NK-92 treated with Interleukin-12 subunit alpha and Interleukin-12 subunit beta, amount 100 ng/mL, for 24 hours (cell line): ENCODE measurements around the gene TATDN3.
A peak's percentile ranks its signal among the peaks of the same experiment; 100 is the strongest.
"Not testable (repeated sequence)": the region's sequence is repeated elsewhere in the genome, so short reads cannot be mapped to it uniquely, and the experiment has no call there.

Source experiments
- DNase-seq: peaks from one replicate; lab custom pipeline; 2025; lab: John Stamatoyannopoulos, UW

The TATDN3 gene

DNA sequence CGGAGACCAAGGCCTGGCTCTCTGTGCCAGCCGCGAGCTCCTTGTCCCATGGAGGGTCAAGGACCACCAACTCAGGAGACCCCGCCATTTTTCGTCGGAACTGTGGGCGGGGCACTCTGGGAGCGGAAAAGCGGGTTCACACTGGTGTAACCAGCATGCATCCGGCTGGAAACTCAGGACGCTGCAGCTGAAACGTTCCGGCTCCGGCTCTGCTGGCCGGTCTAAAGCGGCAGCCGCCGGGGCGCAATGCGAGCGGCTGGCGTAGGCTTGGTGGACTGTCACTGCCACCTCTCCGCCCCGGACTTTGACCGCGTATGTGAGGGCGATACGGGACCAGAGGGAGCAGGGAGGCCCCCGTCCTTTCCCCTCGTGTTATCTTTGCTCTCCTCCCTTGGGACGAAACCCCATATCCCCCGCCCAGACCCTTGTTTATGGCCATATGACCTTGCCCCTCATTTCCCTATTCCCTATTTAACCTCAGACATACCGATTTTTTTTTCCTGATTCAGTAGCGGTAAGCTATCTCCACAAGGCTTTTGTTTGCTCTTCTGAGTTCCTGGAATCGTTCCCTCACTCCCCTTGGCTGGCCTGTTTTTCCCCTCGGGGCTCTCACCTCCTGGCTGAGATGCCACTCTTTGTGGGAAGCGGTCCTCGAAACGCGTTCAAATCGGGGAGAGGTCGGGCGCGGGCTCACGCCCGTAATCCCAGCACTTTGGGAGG, at the start of gene TATDN3, which contains the start of gene NSL1:
TSS of gene TATDN3 (plus strand) at position 219 of the 720 bp plus-strand sequence. CDS start at position 247, 28 bp downstream.
TSS of gene NSL1 (minus strand) at position 102 of the 720 bp plus-strand sequence. CDS start at position 88, 14 bp downstream.
- peak; percentile 76 for DNase-seq

DNA sequence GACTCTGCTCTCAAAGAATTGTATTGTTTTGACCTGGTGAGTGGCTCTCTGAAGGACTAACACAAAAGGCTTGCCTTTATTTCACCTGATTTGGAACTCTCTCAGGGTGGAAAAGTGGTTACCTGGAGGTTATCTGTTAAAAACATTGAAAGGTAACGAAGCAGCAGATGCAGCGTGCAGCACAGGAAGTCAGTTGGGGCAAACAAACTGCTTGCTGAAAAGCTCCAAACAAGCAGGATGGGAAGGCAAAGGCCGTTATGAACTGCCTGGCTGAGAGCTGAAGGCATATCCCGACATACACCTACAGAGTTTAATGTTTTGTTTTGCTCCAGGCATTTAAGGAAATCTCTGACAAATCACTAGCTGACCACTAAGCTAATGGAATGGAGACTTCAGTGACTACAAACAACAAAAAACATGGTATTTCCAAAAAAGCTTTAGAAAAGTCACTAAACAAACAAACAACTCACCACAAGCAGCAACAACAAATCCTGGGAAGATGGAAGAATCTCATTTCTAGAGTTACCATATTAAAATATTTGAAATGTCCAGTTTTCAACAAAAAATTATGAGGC, 47.7 kb upstream of the TATDN3 start:
- no peak for DNase-seq

DNA sequence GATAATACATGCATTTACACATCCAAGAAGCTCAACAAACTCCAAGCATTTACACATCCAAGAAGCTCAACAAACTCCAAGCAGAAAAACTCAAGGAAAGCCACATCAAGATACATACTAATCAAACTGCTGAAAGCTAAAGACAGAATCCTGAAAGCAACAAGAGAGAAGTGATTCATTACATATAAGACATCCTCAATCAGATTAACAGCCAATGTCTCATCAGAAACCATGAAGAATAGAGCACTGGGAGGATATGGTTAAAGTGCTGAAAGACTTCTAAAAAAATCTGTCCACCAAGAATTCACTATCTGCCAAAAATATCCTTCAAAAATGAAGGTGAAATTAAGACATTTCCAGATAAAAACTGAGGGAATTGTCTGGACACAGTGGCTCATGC, 46.4 kb upstream of the TATDN3 start:
- DNase-seq: no peak

- DNase-seq: no peak
Observed at GRCh38 chr1:212746546-212746945, 45.1 kb upstream of the TATDN3 start.

DNA sequence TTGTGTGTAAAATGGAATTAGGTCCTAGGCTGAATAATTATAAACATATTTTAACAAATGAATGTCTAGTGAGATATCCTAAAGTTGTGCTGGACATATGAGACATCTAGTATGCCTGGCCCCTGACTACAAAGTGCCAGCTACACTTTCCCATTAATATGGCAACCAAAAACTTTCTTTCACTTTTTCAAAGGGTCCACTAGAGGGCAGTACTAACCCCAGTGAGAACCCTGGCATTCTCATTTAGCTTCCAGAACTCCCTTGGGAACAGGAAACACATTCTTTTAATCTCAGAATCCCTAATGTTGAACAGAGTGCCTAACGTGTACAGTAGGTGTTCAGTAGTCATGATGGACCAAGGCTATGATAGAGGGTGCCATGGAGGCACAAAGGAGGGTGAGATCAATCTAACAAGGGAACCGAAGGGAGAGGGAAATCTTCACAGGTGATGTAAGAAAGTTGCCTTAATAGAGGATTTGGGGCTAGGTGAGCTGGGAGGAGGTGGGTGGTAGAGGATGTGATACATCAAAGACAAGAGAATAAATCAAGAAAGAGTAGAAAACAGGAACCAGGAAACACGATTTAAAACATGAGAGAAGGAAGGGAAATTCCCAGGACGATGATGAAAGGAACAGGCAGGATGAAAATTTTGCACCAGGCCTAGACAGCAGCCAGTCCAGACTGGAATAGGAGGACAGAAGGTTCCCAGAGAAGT, 41.7 kb upstream of the TATDN3 start:
- no peak for DNase-seq

GRCh38 chr1:212752252-212752933, 39.3 kb upstream of the TATDN3 start:
- no peak for DNase-seq

DNA sequence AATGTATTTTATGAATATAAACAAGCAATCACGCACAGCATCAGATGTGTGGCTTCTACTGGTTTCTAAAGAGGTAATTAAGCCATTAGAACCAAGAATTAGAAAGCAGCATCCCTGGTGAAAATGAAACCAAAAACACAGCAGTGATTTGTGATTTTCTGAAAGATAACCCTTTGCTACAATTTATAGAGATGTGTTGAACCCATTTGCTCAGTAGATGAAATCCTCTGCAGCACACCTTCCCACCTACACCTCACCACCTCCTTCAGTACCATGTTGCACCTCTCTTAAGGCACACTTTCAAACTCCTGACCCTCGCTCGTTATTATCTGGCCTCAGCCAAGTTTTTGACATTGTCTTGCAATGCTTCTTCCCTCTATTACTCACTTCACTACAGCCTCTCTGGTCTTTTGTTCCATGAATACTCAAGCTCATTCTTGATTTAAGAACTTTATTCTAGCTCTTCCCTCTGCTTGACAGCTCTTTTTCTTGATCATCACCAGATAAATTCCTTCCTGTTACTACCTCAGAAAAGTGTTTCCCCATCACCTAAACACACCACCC, 38.7 kb upstream of the TATDN3 start:
- no peak for DNase-seq

- no peak for DNase-seq
Observed at GRCh38 chr1:212753749-212754148, 37.9 kb upstream of the TATDN3 start.

DNA sequence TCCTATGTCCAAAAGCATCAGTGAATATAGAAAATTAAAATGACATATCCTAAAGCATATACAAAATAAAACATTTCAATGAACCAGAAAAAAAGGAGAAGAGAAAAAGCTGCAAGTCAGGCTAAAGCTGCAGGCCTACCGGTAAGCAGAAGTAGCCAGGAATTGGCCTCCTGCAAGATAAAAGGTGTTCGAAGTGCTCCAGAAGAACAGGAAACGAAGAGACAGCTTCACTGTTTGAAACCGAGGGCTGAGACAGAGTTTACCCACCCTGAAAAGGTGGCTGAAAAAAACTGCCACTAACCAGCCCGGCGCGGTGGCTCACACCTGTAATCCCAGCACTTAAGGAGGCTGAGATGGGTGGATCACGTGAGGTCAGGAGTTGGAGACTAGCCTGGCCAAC, 37.5 kb upstream of the TATDN3 start:
- DNase-seq: no peak

- DNase-seq: no peak
Observed at GRCh38 chr1:212754680-212755079, 37.0 kb upstream of the TATDN3 start.

- no peak for DNase-seq
Observed at GRCh38 chr1:212759683-212760082, 32.0 kb upstream of the TATDN3 start.

DNA sequence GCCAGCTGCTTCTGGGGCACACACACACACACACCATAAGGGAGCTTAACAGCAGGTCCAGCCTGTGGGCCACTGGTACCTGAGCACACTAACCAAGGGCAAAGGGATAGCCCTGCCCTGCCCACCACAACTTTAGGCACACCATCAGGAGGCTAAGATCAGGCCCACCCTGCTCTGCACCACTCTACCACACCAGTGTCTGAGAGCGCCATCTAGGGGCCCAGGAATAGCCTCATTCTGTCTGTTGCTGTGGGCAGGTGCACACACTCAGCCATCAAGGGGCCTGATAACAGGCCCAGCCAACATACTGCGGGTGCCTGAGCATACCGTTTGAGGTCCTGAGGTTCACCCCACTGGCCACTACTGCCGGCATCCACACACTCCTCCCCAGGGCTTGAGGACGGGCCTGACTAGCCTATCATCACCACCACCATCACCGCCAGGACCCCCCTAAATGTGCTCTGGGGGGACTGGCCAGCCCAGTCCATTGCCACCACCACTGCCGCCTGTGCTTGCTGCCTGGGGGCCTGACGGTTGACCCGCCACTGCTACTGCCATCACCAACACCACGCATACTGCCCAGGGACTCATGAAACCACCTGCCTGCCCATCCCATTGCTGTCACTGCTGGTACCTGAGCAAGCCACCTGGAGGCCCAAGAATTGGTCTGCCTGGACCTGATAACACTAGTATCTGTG, 31.4 kb upstream of the TATDN3 start:
- peak; percentile 20 for DNase-seq

DNA sequence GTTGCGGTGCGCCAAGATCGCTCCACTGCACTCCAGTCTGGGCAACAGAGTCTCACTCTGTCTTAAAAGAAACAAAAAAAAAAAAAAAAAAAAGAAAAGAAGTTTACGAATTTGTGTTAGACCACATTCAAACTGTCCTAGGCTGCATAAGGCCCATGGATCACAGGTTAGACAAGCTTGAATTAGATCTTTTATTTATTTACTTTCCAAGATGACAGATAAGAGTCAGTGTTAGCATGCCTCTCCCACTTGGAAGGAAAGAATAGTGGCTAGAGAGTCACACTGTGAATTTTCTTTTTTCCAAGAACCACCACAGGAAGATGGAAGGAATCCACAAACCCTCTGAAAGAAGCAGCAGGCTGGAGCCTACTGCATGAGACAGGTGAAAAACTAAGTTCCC, 29.5 kb upstream of the TATDN3 start:
- no peak for DNase-seq

DNA sequence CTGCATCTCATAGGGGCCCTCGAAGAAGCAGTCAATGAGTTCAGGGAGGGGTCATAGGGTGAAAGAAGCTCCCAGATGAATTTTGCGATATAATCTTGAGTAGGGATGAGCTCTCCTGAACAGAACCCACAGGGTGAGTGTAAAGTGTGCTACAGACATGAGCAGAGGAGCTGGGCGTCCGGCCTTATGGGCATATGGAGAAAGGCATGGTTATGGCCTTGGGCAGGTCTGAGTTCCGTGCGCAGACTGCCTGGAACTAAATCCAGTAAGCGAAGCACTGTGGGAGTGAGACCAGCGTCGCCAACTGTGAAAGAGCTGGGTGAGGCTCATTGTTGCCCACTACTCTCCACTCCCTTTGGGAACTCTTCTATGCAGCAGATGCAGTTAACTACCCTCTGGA, 28.9 kb upstream of the TATDN3 start:
- DNase-seq: no peak

GRCh38 chr1:212764718-212765281, 26.9 kb upstream of the TATDN3 start:
- not testable (repeated sequence) for DNase-seq

DNA sequence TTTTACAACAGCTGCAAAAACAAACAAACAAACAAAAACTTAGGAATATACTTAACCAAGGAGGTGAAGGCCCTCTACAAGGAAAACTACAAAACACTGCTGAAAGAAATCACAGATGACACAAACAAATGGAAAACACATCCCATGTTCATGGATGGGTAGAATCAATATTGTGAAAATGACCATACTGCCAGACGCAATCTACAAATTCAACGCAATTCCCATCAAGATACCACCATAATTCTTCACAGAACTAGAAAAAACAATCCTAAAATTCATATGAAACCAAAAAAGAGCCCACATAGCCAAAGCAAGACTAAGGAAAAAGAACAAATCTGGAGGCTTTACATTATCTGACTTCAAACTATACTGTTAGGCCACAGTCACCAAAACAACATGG, 24.9 kb upstream of the TATDN3 start:
- not testable (repeated sequence) for DNase-seq

DNA sequence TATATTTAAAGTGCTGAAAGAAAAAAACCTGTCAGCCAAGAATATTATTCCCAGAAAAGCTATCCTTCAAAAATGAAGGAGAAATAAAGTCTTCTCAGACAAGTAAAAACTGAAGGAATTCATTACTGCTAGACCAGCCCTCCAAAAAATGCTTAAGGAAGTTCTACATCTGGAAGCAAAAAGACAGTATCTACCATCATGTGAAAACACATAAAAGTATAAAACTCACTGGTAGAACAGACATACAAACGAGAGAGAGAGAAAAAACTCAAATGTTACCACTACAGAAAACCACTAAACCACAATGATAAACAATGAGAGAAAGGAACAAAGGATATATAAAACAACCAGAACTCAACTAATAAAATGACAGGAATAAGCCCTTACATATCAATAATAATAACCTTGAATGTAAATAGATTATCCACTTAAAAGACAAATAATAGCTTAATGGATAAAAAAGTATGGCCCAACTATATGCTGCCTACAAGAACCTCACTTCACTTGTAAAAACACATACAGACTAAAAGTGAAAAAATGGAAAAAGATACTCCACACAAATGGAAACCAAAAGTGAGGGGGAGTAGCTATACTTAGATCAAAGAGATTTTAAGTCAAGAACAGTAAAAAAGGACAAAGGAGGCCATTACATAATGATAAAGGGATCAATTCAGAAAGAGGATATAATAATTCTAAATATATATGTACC, 22.1 kb upstream of the TATDN3 start:
- DNase-seq: no peak

DNA sequence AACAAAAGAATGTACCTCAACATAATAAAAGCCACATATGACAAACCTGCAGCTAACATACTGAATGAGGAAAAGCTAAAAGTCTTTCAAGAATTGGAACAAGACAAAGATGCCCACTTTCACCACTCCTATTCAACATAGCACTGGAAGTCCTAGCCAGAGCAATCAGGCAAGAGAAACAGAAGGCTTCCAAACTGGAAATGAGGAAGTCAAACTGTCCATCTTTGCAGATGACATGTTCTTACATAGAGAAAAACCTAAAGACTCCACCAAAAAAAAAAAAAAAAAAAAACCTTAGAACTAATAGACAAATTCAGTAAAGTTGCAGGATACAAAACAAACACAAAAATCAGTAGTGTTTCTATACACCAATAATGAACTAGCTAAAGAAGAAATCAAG, 20.4 kb upstream of the TATDN3 start:
- no peak for DNase-seq

DNA sequence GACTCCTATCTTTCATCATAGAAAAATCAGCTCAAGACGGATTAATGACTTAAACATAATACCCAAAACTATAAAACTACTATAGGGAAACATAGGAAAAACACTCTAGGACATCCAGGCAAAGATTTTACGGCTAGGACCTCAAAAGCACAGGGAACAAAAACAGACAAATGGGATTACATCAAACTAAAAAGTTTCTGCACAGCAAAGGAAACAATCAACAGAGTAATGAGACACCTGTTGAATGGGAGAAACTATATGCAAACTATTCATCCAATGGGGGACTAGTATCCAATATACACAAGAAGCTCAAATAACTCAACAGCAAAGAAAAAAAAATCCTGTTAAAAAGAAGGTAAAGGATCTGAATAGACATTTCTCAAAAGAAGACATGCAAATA, 18.7 kb upstream of the TATDN3 start:
- no peak for DNase-seq

DNA sequence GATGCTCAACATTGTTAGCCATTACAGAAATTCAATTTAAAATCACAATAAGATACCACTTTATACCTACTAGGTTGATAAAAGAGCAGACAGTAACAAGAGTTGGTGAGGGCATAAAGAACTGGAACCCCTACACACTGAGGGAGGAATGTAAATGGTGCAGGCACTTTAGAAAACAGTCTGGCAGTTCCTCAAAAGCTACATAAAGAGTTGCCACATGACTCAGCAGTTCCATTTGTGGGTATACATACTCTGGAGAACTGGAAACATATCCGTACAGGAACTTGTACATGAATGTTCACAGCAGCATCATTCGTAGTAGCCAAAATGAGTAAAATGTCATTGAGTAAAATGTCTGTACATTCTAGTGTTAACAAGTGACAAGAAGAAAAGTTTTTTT, 17.1 kb upstream of the TATDN3 start:
- no peak for DNase-seq

DNA sequence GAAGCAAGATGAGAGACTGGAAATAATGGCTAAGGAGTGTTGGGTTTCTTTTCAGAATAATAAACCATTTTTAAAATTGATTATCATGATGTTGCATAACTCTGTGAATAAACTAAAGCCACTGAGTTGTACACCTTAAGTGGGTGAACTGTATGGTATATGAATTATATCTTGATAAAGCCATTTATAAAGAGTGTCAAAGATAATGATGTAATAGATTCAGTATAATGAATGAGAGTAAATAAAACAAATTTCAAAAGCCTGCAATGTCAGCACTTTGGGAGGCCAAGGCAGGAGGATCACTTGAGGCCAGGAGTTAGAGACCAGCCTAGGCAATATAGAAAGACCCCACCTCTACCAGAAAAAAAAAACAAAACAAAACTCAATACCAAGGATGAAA, 16.5 kb upstream of the TATDN3 start:
- no peak for DNase-seq
